BLaER1 treated with 17β-estradiol and CSF1 and Interleukin-3, amounts not matched to agents 10 nM and 100 nM (cell line): ENCODE measurements around the gene CDK10.
A peak's percentile ranks its signal among the peaks of the same experiment; 100 is the strongest.
"Not testable (repeated sequence)": the region's sequence is repeated elsewhere in the genome, so short reads cannot be mapped to it uniquely, and the experiment has no call there.

Experiments used
- H3K27ac ChIP-seq, 11 experiments: shearing (Covaris generic); formaldehyde crosslinking; 2 replicates each; pipeline ENCODE4 v1.8.1; 2022
- H3K27me3 ChIP-seq, 11 experiments: shearing (Covaris generic); formaldehyde crosslinking; 2 replicates each; pipeline ENCODE4 v1.8.1; 2022
- H3K36me3 ChIP-seq, 11 experiments: shearing (Covaris generic); formaldehyde crosslinking; 2 replicates each; pipeline ENCODE4 v1.8.1; 2022
- H3K4me1 ChIP-seq, 10 experiments: shearing (Covaris generic); formaldehyde crosslinking; 2 replicates each; pipeline ENCODE4 v1.8.1; 2022
- H3K4me2 ChIP-seq, 11 experiments: shearing (Covaris generic); formaldehyde crosslinking; 2 replicates each; pipeline ENCODE4 v1.8.1; 2022
- H3K4me3 ChIP-seq, 10 experiments: shearing (Covaris generic); formaldehyde crosslinking; 2 replicates each; pipeline ENCODE4 v1.8.1; 2022
- H3K9ac ChIP-seq, 11 experiments: shearing (Covaris generic); formaldehyde crosslinking; 2 replicates each; pipeline ENCODE4 v1.8.1; 2022
- H3K9me3 ChIP-seq, 11 experiments: shearing (Covaris generic); formaldehyde crosslinking; replicated peaks in 1 of 11; 2 replicates each; pipeline ENCODE4 v1.8.1; 2022
- H4K20me1 ChIP-seq, 11 experiments: shearing (Covaris generic); formaldehyde crosslinking; 2 replicates each; pipeline ENCODE4 v1.8.1; 2022
- Cebpa-rat ChIP-seq, 11 experiments: shearing (Covaris generic); IDR thresholded peaks; 2 replicates each; pipeline ENCODE4 v1.8.1; 2022

Gene CDK10

GRCh38 chr16:89658221-89658879, 28.1 kb upstream of the CDK10 start:
- Histone ChIP-seq H3K9ac (peak overlapping the region; percentile 90 to 99 (median 95)), H3K27ac (peak overlapping the region in 10 of 11 experiments; percentile 85 to 94 (median 90); a peak in 20 of 22 replicates), H4K20me1 (peaks cover 20 to 60% (median 30%) of the 10 kb centered on the region in 11 experiments; a peak in 21 of 22 replicates), H3K9me3 (no peaks in the 10 kb centered on the region), H3K4me1 (peaks cover 29 to 48% (median 37%) of the 10 kb centered on the region in 10 experiments), H3K36me3 (peaks cover 20 to 56% (median 49%) of the 10 kb centered on the region in 11 experiments), H3K4me3 (peak overlapping the region; percentile 77 to 99 (median 93)), H3K4me2 (peak overlapping the region; percentile 87 to 99 (median 94)), H3K27me3 (no peaks in the 10 kb centered on the region)
- TF ChIP-seq Cebpa-rat (IDR thresholded peaks at IDR 0.05) = no peak

- peaks cover 26 to 38% (median 33%) of the 10 kb centered on the region in 10 experiments for H3K4me1 ChIP-seq
- peaks cover 6 to 43% (median 15%) of the 10 kb centered on the region in 11 experiments; a peak in 17 of 22 replicates for H4K20me1 ChIP-seq
- peaks cover 15 to 58% (median 54%) of the 10 kb centered on the region in 11 experiments for H3K36me3 ChIP-seq
- peaks cover 0 to 4% (median 0%) of the 10 kb centered on the region in 11 experiments; a peak in 2 of 22 replicates for H3K9me3 ChIP-seq
- peak overlapping the region in 4 of 11 experiments; percentile 2 to 92 (median 25); a peak in 1 of 22 replicates for H3K9ac ChIP-seq
- no peaks in the 10 kb centered on the region for H3K27me3 ChIP-seq
- H3K27ac ChIP-seq = no peak overlapping the region
- TF ChIP-seq Cebpa-rat (IDR thresholded peaks at IDR 0.05) = no peak
- 0 out of 22 replicates have a peak overlapping the region, but pooled peaks of 5 of the 11 experiments have one; percentile 2 to 97 (median 92) for H3K4me2 ChIP-seq
- no peak overlapping the region for H3K4me3 ChIP-seq
These were observed 26.3 kb upstream of the CDK10 start for GRCh38 chr16:89660146-89660545.

- Histone ChIP-seq H3K9ac (no peak overlapping the region), H3K9me3 (peaks cover 0 to 15% (median 6%) of the 10 kb centered on the region in 11 experiments; a peak in 17 of 22 replicates), H3K4me1 (peaks cover 15 to 28% (median 22%) of the 10 kb centered on the region in 10 experiments), H3K4me2 (no peak overlapping the region), H3K27ac (no peak overlapping the region), H4K20me1 (peaks cover 0 to 32% (median 5%) of the 10 kb centered on the region in 11 experiments; a peak in 8 of 22 replicates), H3K36me3 (peaks cover 15 to 66% (median 61%) of the 10 kb centered on the region in 11 experiments), H3K27me3 (no peaks in the 10 kb centered on the region), H3K4me3 (no peak overlapping the region)
- no peak for TF ChIP-seq Cebpa-rat (IDR thresholded peaks at IDR 0.05)
These were observed 25.3 kb upstream of the CDK10 start for GRCh38 chr16:89661215-89661614.

GRCh38 chr16:89664238-89664637, 22.3 kb upstream of the CDK10 start:
- H4K20me1 ChIP-seq = peaks cover 0 to 25% (median 0%) of the 10 kb centered on the region in 11 experiments; a peak in 5 of 22 replicates
- peaks cover 17 to 28% (median 23%) of the 10 kb centered on the region in 10 experiments for H3K4me1 ChIP-seq
- H3K9me3 ChIP-seq = peaks cover 0 to 24% (median 12%) of the 10 kb centered on the region in 11 experiments; a peak in 18 of 22 replicates

GRCh38 chr16:89667000-89667399, 19.5 kb upstream of the CDK10 start:
- not testable (repeated sequence) for H3K4me3 ChIP-seq, H3K27me3 ChIP-seq, H4K20me1 ChIP-seq, H3K9ac ChIP-seq, H3K27ac ChIP-seq, H3K4me2 ChIP-seq
- Histone ChIP-seq H3K9me3 (peaks cover 0 to 24% (median 12%) of the 10 kb centered on the region in 11 experiments; a peak in 18 of 22 replicates), H3K4me1 (peaks cover 17 to 26% (median 22%) of the 10 kb centered on the region in 10 experiments), H3K36me3 (peaks cover 5 to 51% (median 42%) of the 10 kb centered on the region in 11 experiments; a peak in 21 of 22 replicates)

More at GRCh38 chr16:89664238-89664637, 22.3 kb upstream of the CDK10 start:
- H3K36me3 ChIP-seq = peaks cover 15 to 72% (median 65%) of the 10 kb centered on the region in 11 experiments
- H3K4me2 ChIP-seq, H3K27me3 ChIP-seq, H3K9ac ChIP-seq, H3K27ac ChIP-seq, H3K4me3 ChIP-seq: not testable (repeated sequence)

- peaks cover 17 to 26% (median 22%) of the 10 kb centered on the region in 10 experiments for H3K4me1 ChIP-seq
- peak overlapping the region in 4 of 11 experiments; percentile 24 to 48 (median 42); a peak in 2 of 22 replicates for H3K9ac ChIP-seq
- peak overlapping the region in 10 of 11 experiments; percentile 49 to 81 (median 65); a peak in 19 of 22 replicates for H3K4me2 ChIP-seq
These were observed 18.9 kb upstream of the CDK10 start for GRCh38 chr16:89667633-89668032.

GRCh38 chr16:89668790-89669158, 17.7 kb upstream of the CDK10 start:
- Histone ChIP-seq H3K4me3 (no peak overlapping the region; a peak in 2 of 20 replicates), H3K27ac (peak overlapping the region in 4 of 11 experiments; percentile 15 to 28 (median 24); a peak in 5 of 22 replicates), H3K4me2 (peak overlapping the region; percentile 49 to 81 (median 66)), H3K9ac (peak overlapping the region; percentile 16 to 60 (median 37); a peak in 14 of 22 replicates), H3K9me3 (peaks cover 0 to 24% (median 12%) of the 10 kb centered on the region in 11 experiments; a peak in 18 of 22 replicates), H3K27me3 (no peaks in the 10 kb centered on the region), H4K20me1 (peaks cover 0 to 8% (median 0%) of the 10 kb centered on the region in 11 experiments; a peak in 4 of 22 replicates), H3K4me1 (peaks cover 17 to 26% (median 22%) of the 10 kb centered on the region in 10 experiments), H3K36me3 (peaks cover 0 to 34% (median 25%) of the 10 kb centered on the region in 11 experiments; a peak in 17 of 22 replicates)
- TF ChIP-seq Cebpa-rat (IDR thresholded peaks at IDR 0.05) = no peak

More at GRCh38 chr16:89667633-89668032, 18.9 kb upstream of the CDK10 start:
- TF ChIP-seq Cebpa-rat (IDR thresholded peaks at IDR 0.05) = no peak
- H3K4me3 ChIP-seq = no peak overlapping the region
- H4K20me1 ChIP-seq = peaks cover 0 to 8% (median 0%) of the 10 kb centered on the region in 11 experiments; a peak in 4 of 22 replicates
- H3K9me3 ChIP-seq = peaks cover 0 to 24% (median 12%) of the 10 kb centered on the region in 11 experiments; a peak in 18 of 22 replicates
- H3K27me3 ChIP-seq = no peaks in the 10 kb centered on the region
- H3K27ac ChIP-seq = peak overlapping the region in 1 of 11 experiments; percentile 1; a peak in 1 of 22 replicates
- peaks cover 5 to 45% (median 36%) of the 10 kb centered on the region in 11 experiments; a peak in 21 of 22 replicates for H3K36me3 ChIP-seq

- no peak for TF ChIP-seq Cebpa-rat (IDR thresholded peaks at IDR 0.05)
- H3K9ac ChIP-seq = no peak overlapping the region
- no peak overlapping the region for H3K4me2 ChIP-seq
- H3K27me3 ChIP-seq = no peaks in the 10 kb centered on the region
- H3K27ac ChIP-seq = no peak overlapping the region
- peaks cover 0 to 8% (median 0%) of the 10 kb centered on the region in 11 experiments; a peak in 4 of 22 replicates for H4K20me1 ChIP-seq
- peaks cover 17 to 26% (median 20%) of the 10 kb centered on the region in 10 experiments for H3K4me1 ChIP-seq
- peaks cover 0 to 29% (median 17%) of the 10 kb centered on the region in 11 experiments; a peak in 17 of 22 replicates for H3K36me3 ChIP-seq
- no peak overlapping the region for H3K4me3 ChIP-seq
- peaks cover 0 to 25% (median 13%) of the 10 kb centered on the region in 11 experiments; a peak in 18 of 22 replicates for H3K9me3 ChIP-seq
These were observed 16.7 kb upstream of the CDK10 start for GRCh38 chr16:89669755-89670154.
